ENCODE results near the gene GNAO1. TPM values are rescaled to one million over a fixed set of nuclear protein-coding genes. Genes with fewer than 3 reads are reported as not detected.

GNAO1 gene
- total and polyA plus RNA-seq, 9 of the 15 experiments (the other 6 are each of a cell fraction or from before 2014, with no cell fraction given), result 0.07 to 0.42 (median 0.08) TPM; not detected in 5

- Histone ChIP-seq H3K27ac (ENCODE audit: extremely low read depth, low read depth, low read length) (no peak overlapping the region), H3K4me3 (no peak overlapping the region), H3K9me1 (ENCODE audit: control insufficient read depth, insufficient read depth, low read length) (no peaks in the 10 kb centered on the region), H3K4me1 (replicated peaks in 1 of 2; ENCODE audit: control insufficient read depth in 2 of 2, insufficient read depth in 2 of 2, low read length in 2 of 2) (no peaks in the 10 kb centered on the region), H3K79me2 (ENCODE audit: control insufficient read depth, insufficient read depth, low read length) (no peaks in the 10 kb centered on the region), H3K9me3 (replicated peaks; ENCODE audit: control insufficient read depth, insufficient read depth, low read depth, low read length) (no peaks in the 10 kb centered on the region), H3K27me3 (ENCODE audit: control insufficient read depth in 2 of 2, insufficient read depth in 2 of 2, low read length in 2 of 2) (peaks cover 0 to 10% of the 10 kb centered on the region in 2 experiments; a peak in 2 of 5 replicates), H3K36me3 (ENCODE audit: control insufficient read depth, insufficient read depth, low read length) (no peaks in the 10 kb centered on the region), H2AFZ (ENCODE audit: low read depth, low read length) (no peak overlapping the region), H4K20me1 (replicated peaks; ENCODE audit: control insufficient read depth, insufficient read depth, low read length) (no peaks in the 10 kb centered on the region), H3K9ac (ENCODE audit: insufficient read depth in 1 of 2, low read depth in 2 of 2, low read length in 2 of 2) (no peak overlapping the region), H3K4me2 (ENCODE audit: insufficient read depth, low read length) (no peak overlapping the region)
- WGBS (ENCODE audit: insufficient coverage, low coverage, missing lambda C conversion rate), result 0% methylated on average over 1 of the region's 1 CpG
- in situ Hi-C loops (cut with MboI), result no loop called here
- intact Hi-C loops (cut with micrococcal nuclease), result loop anchor here (10.0 kb wide), 1 partner anchor 112 kb away; no protein-coding TSS in a partner anchor
- CTCF ChIA-PET (ENCODE audit: low intra/inter-chr PET ratio), result no interaction called here
- peak; percentile 100 for ATAC-seq
- no TSS peak for BruUV-seq (replicated peaks)
- peak; percentile 60 for FAIRE-seq
- peak; percentile 54 to 67 (median 60) for DNase-seq (ENCODE audit: extremely low read depth in 1 of 4, low spot score in 3 of 4)
- POLR2A ChIA-PET, result no interaction called here
- no peak for TF ChIP-seq FOXK1 (CRISPR knock-in tag; IDR thresholded peaks at IDR 0.05; ENCODE audit: borderline replicate concordance)
- peak; percentile 22; the same call in 1 of the 2 replicates for TF ChIP-seq CBFA2T2 (conservative IDR thresholded peaks at IDR 0.05)
- peak; percentile 23; the same call in 1 of the 2 replicates for TF ChIP-seq MAFG (tag; conservative IDR thresholded peaks at IDR 0.05)
- TF ChIP-seq CSDE1 (IDR thresholded peaks at IDR 0.05), result no peak
- TF ChIP-seq RERE (CRISPR knock-in tag; IDR thresholded peaks at IDR 0.05; ENCODE audit: borderline replicate concordance), result no peak
- TF ChIP-seq ZNF124 (CRISPR knock-in tag; IDR thresholded peaks at IDR 0.05), result no peak
- TF ChIP-seq RBM17 (IDR thresholded peaks at IDR 0.05; ENCODE audit: borderline replicate concordance, low read depth, low read length), result no peak
- peak; percentile 48; the same call in 1 of the 2 replicates for TF ChIP-seq JUND (IDR thresholded peaks at IDR 0.05; ENCODE audit: borderline replicate concordance, low read depth, low read length)
- no peak for TF ChIP-seq JUND (tag; IDR thresholded peaks at IDR 0.05; ENCODE audit: borderline replicate concordance, low read depth, low read length)
- no peak for TF ChIP-seq ZNF395 (CRISPR knock-in tag; IDR thresholded peaks at IDR 0.05)
- TF ChIP-seq SMARCE1 (IDR thresholded peaks at IDR 0.05), result no peak
- no peak for TF ChIP-seq TRIM28 (IDR thresholded peaks at IDR 0.05)
- TF ChIP-seq PTBP1 (IDR thresholded peaks at IDR 0.05; ENCODE audit: low read depth, low read length), result no peak
- TF ChIP-seq ELK1 (CRISPR knock-in tag; IDR thresholded peaks at IDR 0.05), result no peak
- peak; percentile 86 for TF ChIP-seq USF1 (CRISPR knock-in tag; IDR thresholded peaks at IDR 0.05)
- TF ChIP-seq ZNF431 (CRISPR knock-in tag; IDR thresholded peaks at IDR 0.05), result no peak
These were observed 11.8 kb downstream of the GNAO1 start for GRCh38 chr16:56203052-56203451.
